ENCODE results near the gene KDM1A.

- TF ChIP-seq FOXM1 (IDR thresholded peaks at IDR 0.05; ENCODE audit: low read depth, low read length) = no peak
- TF ChIP-seq GABPA (IDR thresholded peaks at IDR 0.05; ENCODE audit: low read depth) = no peak
- no peak for TF ChIP-seq CTCF (IDR thresholded peaks at IDR 0.05 in 2 of 3, conservative IDR thresholded peaks at IDR 0.05 in 1 of 3; ENCODE audit: control insufficient read depth in 2 of 3, extremely low read depth in 1 of 3, insufficient read depth in 1 of 3, low read depth in 3 of 3, low read length in 3 of 3)
- no peak for TF ChIP-seq TAF1 (IDR thresholded peaks at IDR 0.05; ENCODE audit: borderline replicate concordance, low read depth, low read length)
- TF ChIP-seq CBX5 (IDR thresholded peaks at IDR 0.05; ENCODE audit: low read depth) = no peak
- TF ChIP-seq EZH2 (IDR thresholded peaks at IDR 0.05; ENCODE audit: borderline replicate concordance, control insufficient read depth, low read depth, low read length) = no peak
- no peak for TF ChIP-seq ELK1 (IDR thresholded peaks at IDR 0.05; ENCODE audit: low read depth, low read length)
- TF ChIP-seq USF2 (IDR thresholded peaks at IDR 0.05; ENCODE audit: borderline replicate concordance, low read depth, low read length) = no peak
- no peak for TF ChIP-seq CHD2 (IDR thresholded peaks at IDR 0.05; ENCODE audit: borderline replicate concordance, low read depth, low read length)
- no peak for TF ChIP-seq RAD21 (IDR thresholded peaks at IDR 0.05; ENCODE audit: insufficient read depth, low read depth, low read length)
Observed at GRCh38 chr1:23100074-23100748, 80.9 kb downstream of the KDM1A start.

All from GM12878 (cell line).